A673 (cell line): ENCODE measurements around the gene ALDH1L2.

Source experiments
- EZH2 ChIP-seq: fragments of 200-600 bp; sonication (generic); IDR thresholded peaks from 2 replicates; pipeline ENCODE4 v1.6.1; 2017; ENCODE audit warnings: borderline replicate concordance, low read depth, mild to moderate bottlenecking, mixed read lengths, antibody characterized with exemption, low read length; ENCODE audit not compliant: poor library complexity, severe bottlenecking
- TF ChIP-seq, protein P1 (sequence below): fragments of 300-800, 200-600 bp; sonication (generic); conservative IDR thresholded peaks from 2 replicates; pipeline ENCODE4 v1.5.1; 2017; ENCODE audit warnings: low read depth, mild to moderate bottlenecking, antibody characterized with exemption, low read length, moderate library complexity, mixed read lengths

DNA sequence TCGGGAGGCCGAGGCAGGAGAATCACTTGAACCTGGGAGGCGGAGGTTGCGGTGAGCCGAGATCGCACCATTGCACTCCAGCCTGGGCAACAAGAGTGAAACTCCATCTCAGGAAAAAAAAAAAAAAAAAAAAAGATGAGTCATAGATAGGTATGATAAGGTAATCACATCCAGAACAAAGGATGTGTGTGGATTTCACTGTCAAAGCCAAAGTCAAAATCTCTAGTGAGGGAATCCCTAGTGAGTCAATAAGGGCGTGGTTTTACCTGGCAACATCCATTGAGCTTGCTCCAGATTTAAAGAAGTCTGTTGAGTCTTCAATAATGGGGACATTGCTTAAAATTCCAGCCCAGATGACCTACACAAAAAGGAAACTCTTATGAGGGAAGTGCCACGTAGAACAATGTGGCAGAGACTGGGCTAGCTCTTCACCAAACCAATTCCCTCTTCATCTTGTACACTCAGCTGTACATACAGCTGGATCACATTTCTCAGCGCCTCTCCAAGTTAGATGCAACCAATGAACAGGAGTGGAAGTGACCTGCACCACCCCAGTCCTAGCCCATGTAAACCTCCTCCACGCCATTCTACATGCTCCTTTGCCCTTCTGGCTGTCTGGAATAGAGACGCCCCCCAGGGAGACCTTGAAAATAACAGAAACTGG lies 23.4 kb downstream of the ALDH1L2 start:
- no peak for TF ChIP-seq EZH2
- TF ChIP-seq, protein P1, sequence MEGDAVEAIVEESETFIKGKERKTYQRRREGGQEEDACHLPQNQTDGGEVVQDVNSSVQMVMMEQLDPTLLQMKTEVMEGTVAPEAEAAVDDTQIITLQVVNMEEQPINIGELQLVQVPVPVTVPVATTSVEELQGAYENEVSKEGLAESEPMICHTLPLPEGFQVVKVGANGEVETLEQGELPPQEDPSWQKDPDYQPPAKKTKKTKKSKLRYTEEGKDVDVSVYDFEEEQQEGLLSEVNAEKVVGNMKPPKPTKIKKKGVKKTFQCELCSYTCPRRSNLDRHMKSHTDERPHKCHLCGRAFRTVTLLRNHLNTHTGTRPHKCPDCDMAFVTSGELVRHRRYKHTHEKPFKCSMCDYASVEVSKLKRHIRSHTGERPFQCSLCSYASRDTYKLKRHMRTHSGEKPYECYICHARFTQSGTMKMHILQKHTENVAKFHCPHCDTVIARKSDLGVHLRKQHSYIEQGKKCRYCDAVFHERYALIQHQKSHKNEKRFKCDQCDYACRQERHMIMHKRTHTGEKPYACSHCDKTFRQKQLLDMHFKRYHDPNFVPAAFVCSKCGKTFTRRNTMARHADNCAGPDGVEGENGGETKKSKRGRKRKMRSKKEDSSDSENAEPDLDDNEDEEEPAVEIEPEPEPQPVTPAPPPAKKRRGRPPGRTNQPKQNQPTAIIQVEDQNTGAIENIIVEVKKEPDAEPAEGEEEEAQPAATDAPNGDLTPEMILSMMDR = no peak
